ENCODE results near the gene MAS1. TPM values are rescaled to one million over a fixed set of nuclear protein-coding genes. Genes with fewer than 3 reads are reported as not detected.
"Not testable (repeated sequence)": the region's sequence is repeated elsewhere in the genome, so short reads cannot be mapped to it uniquely, and the experiment has no call there.

Gene MAS1
- under 0.01 TPM for total RNA-seq
- 0.02 TPM for polyA plus RNA-seq
- long read RNA-seq, donor 1, result 0 reads
- long read RNA-seq, donor 2, result 0 reads
- long read RNA-seq, donor 3, result 0 reads
- long read RNA-seq, donor 4, result 0 reads
- long read RNA-seq, donor 5, result 0 reads
- long read RNA-seq, donor 6, result 0 reads
- long read RNA-seq, donor 7, full-length matches to known transcripts, result 2 of 2 reads
- long read RNA-seq, donor 7, partial matches to known transcripts, result 0 of 2 reads
- long read RNA-seq, donor 7, other reads (novel, unspliced or antisense), result 0 of 2 reads
- long read RNA-seq, donor 8, full-length matches to known transcripts, result 2 of 2 reads
- long read RNA-seq, donor 8, partial matches to known transcripts, result 0 of 2 reads
- long read RNA-seq, donor 8, other reads (novel, unspliced or antisense), result 0 of 2 reads
- long read RNA-seq, donor 9, result 0 reads
- long read RNA-seq, donor 10, result 0 reads

GRCh38 chr6:159890792-159891191, at the start of gene MAS1:
Gene MAS1 (plus strand): TSS chr6:159890988. CDS start chr6:159906956, 15,968 bp downstream.
- H3K4me3 ChIP-seq (ENCODE audit: low read length in 2 of 2), result no peak within 1 kb of the TSS
- WGBS, result 83% methylated on average over 7 of the region's 7 CpGs
- H3K27ac ChIP-seq (ENCODE audit: low read depth in 1 of 2, low read length in 1 of 2), result no peak within 1 kb of the TSS
- H3K4me1 ChIP-seq (ENCODE audit: control insufficient read depth in 2 of 2, insufficient read depth in 2 of 2, low read length in 2 of 2), result no peaks in the 10 kb centered on the region
- H3K27me3 ChIP-seq (ENCODE audit: control insufficient read depth in 2 of 2, insufficient read depth in 1 of 2, low read length in 1 of 2), result peaks cover 2 to 47% of the 10 kb centered on the region in 2 donors
- no peak for DNase-seq (ENCODE audit: low read depth in 6 of 9, low spot score in 9 of 9)
- no peaks in the 10 kb centered on the region for H3K36me3 ChIP-seq (ENCODE audit: control insufficient read depth in 2 of 2, insufficient read depth in 2 of 2, low read length in 1 of 2)
- H3K9me3 ChIP-seq (ENCODE audit: control insufficient read depth in 2 of 2, insufficient read depth in 1 of 2, low read length in 1 of 2), result no peaks in the 10 kb centered on the region

DNA sequence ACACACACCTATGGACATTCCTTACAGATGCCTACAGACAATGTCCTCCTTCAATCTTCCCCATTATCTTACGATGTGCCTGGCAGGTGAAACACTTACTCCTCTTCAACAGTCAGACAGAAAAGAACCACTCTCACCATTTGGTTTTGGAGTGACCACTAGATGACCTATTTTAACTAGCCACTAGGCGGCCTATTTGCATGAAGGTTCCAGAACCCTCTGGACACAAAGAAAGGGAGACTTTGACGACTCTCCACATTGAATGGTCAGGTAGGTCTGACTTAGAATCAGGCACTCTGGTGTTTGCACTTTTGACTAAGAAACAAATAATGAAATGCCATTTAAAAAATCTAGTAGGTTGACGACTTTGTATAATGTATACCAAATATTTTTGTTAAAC, 48.8 kb upstream of the MAS1 start:
- peaks cover 0 to 8% of the 10 kb centered on the region in 2 donors for H3K4me1 ChIP-seq (ENCODE audit: control insufficient read depth in 2 of 2, insufficient read depth in 2 of 2, low read length in 2 of 2)
- no peak for DNase-seq (ENCODE audit: low read depth in 6 of 9, low spot score in 9 of 9)
- 97% methylated on average over 4 of the region's 4 CpGs for WGBS
- no peak overlapping the region for H3K27ac ChIP-seq (ENCODE audit: low read depth in 1 of 2, low read length in 1 of 2)
- H3K36me3 ChIP-seq (ENCODE audit: control insufficient read depth in 2 of 2, insufficient read depth in 2 of 2, low read length in 1 of 2), result no peaks in the 10 kb centered on the region
- H3K4me3 ChIP-seq (ENCODE audit: low read length in 2 of 2), result no peak overlapping the region
- peaks cover 0 to 2% of the 10 kb centered on the region in 2 donors for H3K9me3 ChIP-seq (ENCODE audit: control insufficient read depth in 2 of 2, insufficient read depth in 1 of 2, low read length in 1 of 2)
- H3K27me3 ChIP-seq (ENCODE audit: control insufficient read depth in 2 of 2, insufficient read depth in 1 of 2, low read length in 1 of 2), result no peaks in the 10 kb centered on the region

DNA sequence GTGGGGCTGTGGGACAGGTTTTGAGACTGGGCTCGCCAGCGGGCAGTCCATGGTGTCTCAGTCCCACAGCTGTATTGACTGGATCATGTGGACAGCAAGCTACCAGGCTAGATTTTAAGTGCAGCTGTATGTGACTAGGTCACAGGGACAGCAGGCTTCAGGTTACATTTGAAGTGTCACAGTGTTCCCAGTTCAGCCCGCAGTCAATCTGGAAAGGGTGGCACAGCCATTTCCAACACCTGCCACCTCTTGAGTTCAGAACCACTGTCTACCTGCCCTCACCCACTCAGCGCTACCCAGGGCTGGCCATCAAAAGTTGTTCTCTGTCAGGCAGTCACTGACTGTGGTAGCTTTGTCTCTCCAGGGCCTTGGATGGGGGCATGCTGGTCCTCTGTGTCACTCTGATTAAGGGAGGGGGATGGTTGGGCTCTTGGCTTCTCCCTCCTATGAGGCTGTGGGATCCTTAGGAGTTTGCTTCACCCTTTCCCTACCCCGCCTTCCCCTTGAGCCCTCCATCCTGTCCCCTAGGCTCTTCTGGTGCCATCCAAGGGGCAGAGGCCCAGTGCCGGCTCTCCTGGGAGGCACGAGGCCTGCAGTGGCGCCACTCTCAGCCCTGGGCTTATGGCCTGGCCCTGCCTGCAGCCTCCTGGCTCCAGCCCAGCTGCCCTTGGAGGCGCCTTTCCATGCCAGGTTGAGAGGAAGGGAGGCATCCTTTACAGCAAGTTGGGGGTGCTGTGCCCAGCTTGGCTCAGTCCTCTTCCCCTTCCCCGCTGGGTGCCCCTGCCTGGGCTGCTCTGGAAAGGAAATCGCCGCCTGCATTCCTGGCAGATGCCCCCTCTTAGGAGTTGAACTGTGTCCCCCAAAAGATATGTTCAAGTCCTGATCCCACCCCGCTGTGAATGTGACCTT, 45.8 kb upstream of the MAS1 start:
- H3K4me1 ChIP-seq (ENCODE audit: control insufficient read depth in 2 of 2, insufficient read depth in 2 of 2, low read length in 2 of 2), result peaks cover 0 to 8% of the 10 kb centered on the region in 2 donors
- WGBS, result 81% methylated on average over 13 of the region's 13 CpGs
- H3K4me3 ChIP-seq (ENCODE audit: low read length in 2 of 2), result no peak overlapping the region
- H3K36me3 ChIP-seq (ENCODE audit: control insufficient read depth in 2 of 2, insufficient read depth in 2 of 2, low read length in 1 of 2), result no peaks in the 10 kb centered on the region
- peaks cover 0 to 7% of the 10 kb centered on the region in 2 donors for H3K9me3 ChIP-seq (ENCODE audit: control insufficient read depth in 2 of 2, insufficient read depth in 1 of 2, low read length in 1 of 2)
- no peaks in the 10 kb centered on the region for H3K27me3 ChIP-seq (ENCODE audit: control insufficient read depth in 2 of 2, insufficient read depth in 1 of 2, low read length in 1 of 2)
- no peak for DNase-seq (ENCODE audit: low read depth in 6 of 9, low spot score in 9 of 9)
- H3K27ac ChIP-seq (ENCODE audit: low read depth in 1 of 2, low read length in 1 of 2), result no peak overlapping the region

DNA sequence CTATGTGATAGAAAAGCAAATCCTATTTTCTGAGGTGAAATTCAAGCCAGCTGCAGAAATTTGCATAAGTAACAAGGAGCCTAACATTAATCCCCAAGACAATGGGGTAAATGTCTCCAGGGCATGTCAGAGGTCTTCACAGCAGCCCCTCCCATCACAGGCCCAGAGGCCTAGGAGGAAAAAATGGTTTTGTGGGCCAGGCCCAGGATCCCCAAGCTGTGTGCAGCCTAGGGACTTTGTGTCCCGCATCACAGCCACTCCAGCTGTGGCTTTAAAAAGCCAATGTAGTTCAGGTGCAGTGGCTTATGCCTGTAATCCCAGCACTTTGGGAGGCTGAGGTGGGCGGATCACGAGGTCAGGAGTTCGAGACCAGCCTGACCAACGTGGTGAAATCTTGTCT, 42.2 kb upstream of the MAS1 start:
- H3K4me1 ChIP-seq (ENCODE audit: control insufficient read depth in 2 of 2, insufficient read depth in 2 of 2, low read length in 2 of 2); DNase-seq (ENCODE audit: low read depth in 6 of 9, low spot score in 9 of 9); H3K27ac ChIP-seq (ENCODE audit: low read depth in 1 of 2, low read length in 1 of 2); H3K36me3 ChIP-seq (ENCODE audit: control insufficient read depth in 2 of 2, insufficient read depth in 2 of 2, low read length in 1 of 2); H3K27me3 ChIP-seq (ENCODE audit: control insufficient read depth in 2 of 2, insufficient read depth in 1 of 2, low read length in 1 of 2); H3K9me3 ChIP-seq (ENCODE audit: control insufficient read depth in 2 of 2, insufficient read depth in 1 of 2, low read length in 1 of 2); H3K4me3 ChIP-seq (ENCODE audit: low read length in 2 of 2): not testable (repeated sequence)
- 98% methylated on average over 5 of the region's 5 CpGs for WGBS

- not testable (repeated sequence) for H3K36me3 ChIP-seq (ENCODE audit: control insufficient read depth in 2 of 2, insufficient read depth in 2 of 2, low read length in 1 of 2); H3K27ac ChIP-seq (ENCODE audit: low read depth in 1 of 2, low read length in 1 of 2); H3K27me3 ChIP-seq (ENCODE audit: control insufficient read depth in 2 of 2, insufficient read depth in 1 of 2, low read length in 1 of 2); DNase-seq (ENCODE audit: low read depth in 6 of 9, low spot score in 9 of 9); H3K4me1 ChIP-seq (ENCODE audit: control insufficient read depth in 2 of 2, insufficient read depth in 2 of 2, low read length in 2 of 2); H3K4me3 ChIP-seq (ENCODE audit: low read length in 2 of 2); H3K9me3 ChIP-seq (ENCODE audit: control insufficient read depth in 2 of 2, insufficient read depth in 1 of 2, low read length in 1 of 2)
- 98% methylated on average over 1 of the region's 1 CpG for WGBS
Measured at GRCh38 chr6:159849851-159850250, 40.9 kb upstream of the MAS1 start.

GRCh38 chr6:159852877-159853276, 37.9 kb upstream of the MAS1 start:
- no peaks in the 10 kb centered on the region for H3K36me3 ChIP-seq (ENCODE audit: control insufficient read depth in 2 of 2, insufficient read depth in 2 of 2, low read length in 1 of 2)
- H3K27me3 ChIP-seq (ENCODE audit: control insufficient read depth in 2 of 2, insufficient read depth in 1 of 2, low read length in 1 of 2), result no peaks in the 10 kb centered on the region
- H3K27ac ChIP-seq (ENCODE audit: low read depth in 1 of 2, low read length in 1 of 2), result no peak overlapping the region
- no peak overlapping the region for H3K4me3 ChIP-seq (ENCODE audit: low read length in 2 of 2)
- H3K4me1 ChIP-seq (ENCODE audit: control insufficient read depth in 2 of 2, insufficient read depth in 2 of 2, low read length in 2 of 2), result peaks cover 0 to 2% of the 10 kb centered on the region in 2 donors
- WGBS, result 60% methylated on average over 6 of the region's 6 CpGs
- peak in 2 of 9 donors; percentile 39 to 64 for DNase-seq (ENCODE audit: low read depth in 6 of 9, low spot score in 9 of 9)
- peaks cover 0 to 7% of the 10 kb centered on the region in 2 donors for H3K9me3 ChIP-seq (ENCODE audit: control insufficient read depth in 2 of 2, insufficient read depth in 1 of 2, low read length in 1 of 2)

GRCh38 chr6:159853754-159854153, 37.0 kb upstream of the MAS1 start:
- DNase-seq (ENCODE audit: low read depth in 6 of 9, low spot score in 9 of 9), result no peak
- Histone ChIP-seq H3K9me3 (ENCODE audit: control insufficient read depth in 2 of 2, insufficient read depth in 1 of 2, low read length in 1 of 2) (peaks cover 0 to 3% of the 10 kb centered on the region in 2 donors), H3K27ac (ENCODE audit: low read depth in 1 of 2, low read length in 1 of 2) (no peak overlapping the region), H3K4me3 (ENCODE audit: low read length in 2 of 2) (no peak overlapping the region), H3K36me3 (ENCODE audit: control insufficient read depth in 2 of 2, insufficient read depth in 2 of 2, low read length in 1 of 2) (no peaks in the 10 kb centered on the region), H3K27me3 (ENCODE audit: control insufficient read depth in 2 of 2, insufficient read depth in 1 of 2, low read length in 1 of 2) (no peaks in the 10 kb centered on the region), H3K4me1 (ENCODE audit: control insufficient read depth in 2 of 2, insufficient read depth in 2 of 2, low read length in 2 of 2) (peaks cover 0 to 2% of the 10 kb centered on the region in 2 donors)

DNA sequence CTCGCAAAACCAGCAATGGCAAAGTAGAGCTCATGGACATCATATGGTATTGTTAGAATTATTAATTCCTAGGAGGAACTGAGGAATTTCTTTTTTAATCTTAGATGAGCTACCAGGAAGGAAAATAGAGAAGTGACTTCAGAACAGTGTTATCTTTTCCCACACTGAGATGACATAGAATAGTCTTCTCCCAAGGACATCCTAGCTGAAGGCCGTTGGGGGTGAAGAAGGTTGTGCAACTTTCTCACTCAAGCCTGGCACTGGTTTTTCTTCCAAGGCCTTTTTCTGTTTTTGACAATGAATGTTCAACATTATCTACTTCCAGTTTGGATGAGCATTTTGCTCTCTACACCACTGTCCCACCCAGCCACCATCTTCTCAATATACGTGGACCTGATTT, 35.8 kb upstream of the MAS1 start:
- no peaks in the 10 kb centered on the region for H3K9me3 ChIP-seq (ENCODE audit: control insufficient read depth in 2 of 2, insufficient read depth in 1 of 2, low read length in 1 of 2)
- no peak overlapping the region for H3K4me3 ChIP-seq (ENCODE audit: low read length in 2 of 2)
- H3K4me1 ChIP-seq (ENCODE audit: control insufficient read depth in 2 of 2, insufficient read depth in 2 of 2, low read length in 2 of 2), result peaks cover 0 to 2% of the 10 kb centered on the region in 2 donors
- WGBS, result 93% methylated on average over 3 of the region's 3 CpGs
- no peak for DNase-seq (ENCODE audit: low read depth in 6 of 9, low spot score in 9 of 9)
- H3K27ac ChIP-seq (ENCODE audit: low read depth in 1 of 2, low read length in 1 of 2), result no peak overlapping the region
- no peaks in the 10 kb centered on the region for H3K36me3 ChIP-seq (ENCODE audit: control insufficient read depth in 2 of 2, insufficient read depth in 2 of 2, low read length in 1 of 2)
- H3K27me3 ChIP-seq (ENCODE audit: control insufficient read depth in 2 of 2, insufficient read depth in 1 of 2, low read length in 1 of 2), result no peaks in the 10 kb centered on the region

DNA sequence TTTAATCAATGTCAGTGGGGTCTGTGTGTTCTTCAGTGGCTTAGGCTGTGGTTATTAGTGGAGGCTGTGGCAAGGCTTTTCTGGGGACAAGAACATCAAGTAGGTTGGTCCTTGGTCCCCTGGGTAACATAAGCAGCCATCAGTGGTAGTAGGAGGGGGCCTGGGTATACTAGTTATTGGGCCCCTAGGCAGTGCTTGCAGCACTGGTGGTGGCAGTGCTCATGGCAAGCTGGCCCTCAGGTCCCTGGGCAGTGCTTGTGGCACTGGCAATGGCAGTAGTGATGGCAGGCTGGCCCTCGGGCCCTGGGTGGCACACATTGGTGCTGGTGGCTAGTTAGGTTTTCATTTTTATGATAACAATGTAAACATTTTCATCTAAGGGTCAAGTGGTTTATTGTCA, 32.5 kb upstream of the MAS1 start:
- 100% methylated on average over 1 of the region's 1 CpG for WGBS
- no peak for DNase-seq (ENCODE audit: low read depth in 6 of 9, low spot score in 9 of 9)
- H3K27ac ChIP-seq (ENCODE audit: low read depth in 1 of 2, low read length in 1 of 2), result no peak overlapping the region
- H3K9me3 ChIP-seq (ENCODE audit: control insufficient read depth in 2 of 2, insufficient read depth in 1 of 2, low read length in 1 of 2), result no peaks in the 10 kb centered on the region
- H3K36me3 ChIP-seq (ENCODE audit: control insufficient read depth in 2 of 2, insufficient read depth in 2 of 2, low read length in 1 of 2), result no peaks in the 10 kb centered on the region
- peaks cover 8 to 14% of the 10 kb centered on the region in 2 donors for H3K4me1 ChIP-seq (ENCODE audit: control insufficient read depth in 2 of 2, insufficient read depth in 2 of 2, low read length in 2 of 2)
- H3K27me3 ChIP-seq (ENCODE audit: control insufficient read depth in 2 of 2, insufficient read depth in 1 of 2, low read length in 1 of 2), result no peaks in the 10 kb centered on the region
- no peak overlapping the region for H3K4me3 ChIP-seq (ENCODE audit: low read length in 2 of 2)
